Smooth muscle cell (in vitro differentiated cells): ENCODE measurements around the gene CEACAM5. TPM values are rescaled to one million over a fixed set of nuclear protein-coding genes. Genes with fewer than 3 reads are reported as not detected.

ENCODE experiments used
- DNase-seq: peaks from one replicate; lab custom pipeline; 2025; ENCODE audit not compliant: unreplicated experiment; lab: John Stamatoyannopoulos, UW
- H2AFZ ChIP-seq: fragments of 200-600 bp; sonication (generic); 2 replicates; pipeline ENCODE4 v1.6.0; 2016; ENCODE audit warnings: antibody characterized with exemption, low read depth, mild to moderate bottlenecking
- H3F3A ChIP-seq: fragments of 200-600 bp; sonication (generic); 2 replicates; pipeline ENCODE4 v1.6.0; 2017; ENCODE audit warnings: antibody characterized with exemption, low read depth
- H3K27ac ChIP-seq: fragments of 200-600 bp; sonication (generic); 2 replicates; pipeline ENCODE4 v1.5.1; 2016; ENCODE audit warnings: low read depth, mild to moderate bottlenecking
- H3K27me3 ChIP-seq: fragments of 200-600 bp; sonication (generic); 2 replicates; pipeline ENCODE4 v1.6.1; 2016; ENCODE audit warnings: low read depth, mild to moderate bottlenecking
- H3K36me3 ChIP-seq: fragments of 200-600 bp; sonication (generic); 2 replicates; pipeline ENCODE4 v1.5.1; 2016; ENCODE audit warnings: low read depth
- H3K4me1 ChIP-seq: fragments of 200-600 bp; sonication (generic); 2 replicates; pipeline ENCODE4 v1.5.1; 2016; ENCODE audit warnings: low read depth
- H3K4me2 ChIP-seq: fragments of 200-600 bp; sonication (generic); 2 replicates; pipeline ENCODE4 v1.6.0; 2016; ENCODE audit warnings: mild to moderate bottlenecking
- H3K4me3 ChIP-seq: fragments of 200-600 bp; sonication (generic); 2 replicates; pipeline ENCODE4 v1.5.1; 2016; ENCODE audit warnings: mild to moderate bottlenecking
- H3K79me2 ChIP-seq: fragments of 200-600 bp; sonication (generic); 2 replicates; pipeline ENCODE4 v1.6.0; 2016; ENCODE audit warnings: low read depth, mild to moderate bottlenecking
- H3K9ac ChIP-seq: fragments of 200-600 bp; sonication (generic); 2 replicates; pipeline ENCODE4 v1.6.0; 2016; ENCODE audit warnings: low read depth
- H3K9me3 ChIP-seq: fragments of 200-600 bp; sonication (generic); replicated peaks from 2 replicates; pipeline ENCODE4 v1.5.1; 2016; ENCODE audit warnings: low read depth
- H4K20me1 ChIP-seq: fragments of 200-600 bp; sonication (generic); 2 replicates; pipeline ENCODE4 v1.6.0; 2016; ENCODE audit warnings: low read depth
- CTCF ChIP-seq: fragments of 200-600 bp; sonication (generic); IDR thresholded peaks from 2 replicates; pipeline ENCODE4 v1.5.1; 2017; ENCODE audit warnings: borderline replicate concordance, mild to moderate bottlenecking, antibody characterized with exemption; ENCODE audit not compliant: insufficient read depth, poor library complexity, severe bottlenecking
- WGBS: methylation state at CpG from one replicate; pipeline ENCODE4 v1.1.7; 2016; ENCODE audit warnings: low lambda C conversion rate; 5-methylcytosine and 5-hydroxymethylcytosine counted together
- polyA plus RNA-seq: library from polyadenylated mRNA; unstranded; fragments of >200 nt; fragmentation: Nextera tagmentation; extraction: Ambion mirVana; gene quantifications from 2 replicates; pipeline ENCODE4 v1.2.1, GENCODE V29; 2016
- total RNA-seq: library from RNA; depleted of rRNA; stranded (reverse); fragments of >200 nt; gene quantifications from 2 replicates; pipeline ENCODE4 v1.2.3, GENCODE V29; 2014

CEACAM5 gene
- total and polyA plus RNA-seq, 2 experiments from 2014 or later: not detected

- Histone ChIP-seq H3K36me3 (no peaks in the 10 kb centered on the region), H3K27me3 (no peaks in the 10 kb centered on the region), H3K4me2 (no peak overlapping the region), H4K20me1 (no peaks in the 10 kb centered on the region), H3K79me2 (no peaks in the 10 kb centered on the region), H2AFZ (no peak overlapping the region), H3K4me3 (no peak overlapping the region), H3F3A (no peaks in the 10 kb centered on the region), H3K27ac (no peak overlapping the region), H3K9ac (no peak overlapping the region), H3K9me3 (no peaks in the 10 kb centered on the region), H3K4me1 (no peaks in the 10 kb centered on the region)
- no peak for DNase-seq
- no peak for TF ChIP-seq CTCF
- WGBS: 67% methylated on average over 10 of the region's 10 CpGs
Measured at GRCh38 chr19:41701401-41702075, 6.9 kb upstream of the CEACAM5 start.

- Histone ChIP-seq H3K9ac (no peak overlapping the region), H3K79me2 (no peaks in the 10 kb centered on the region), H3F3A (no peaks in the 10 kb centered on the region), H3K4me2 (no peak overlapping the region), H3K4me3 (no peak overlapping the region), H3K27me3 (no peaks in the 10 kb centered on the region), H2AFZ (no peak overlapping the region), H3K27ac (no peak overlapping the region), H3K9me3 (no peaks in the 10 kb centered on the region), H3K4me1 (no peaks in the 10 kb centered on the region), H4K20me1 (no peaks in the 10 kb centered on the region), H3K36me3 (no peaks in the 10 kb centered on the region)
- no peak for DNase-seq
- no peak for TF ChIP-seq CTCF
- WGBS: 36% methylated on average over 3 of the region's 3 CpGs
Measured at GRCh38 chr19:41702171-41702651, 6.2 kb upstream of the CEACAM5 start.

GRCh38 chr19:41703602-41704293 lies 4.7 kb upstream of the CEACAM5 start:
- Histone ChIP-seq H3K9ac (no peak overlapping the region), H3K4me3 (no peak overlapping the region), H3K9me3 (no peaks in the 10 kb centered on the region), H3K27me3 (no peaks in the 10 kb centered on the region), H4K20me1 (no peaks in the 10 kb centered on the region), H3K79me2 (no peaks in the 10 kb centered on the region), H3K27ac (no peak overlapping the region), H3K4me2 (no peak overlapping the region), H3K36me3 (no peaks in the 10 kb centered on the region), H3K4me1 (no peaks in the 10 kb centered on the region), H2AFZ (no peak overlapping the region), H3F3A (no peaks in the 10 kb centered on the region)
- DNase-seq: no peak
- TF ChIP-seq CTCF: no peak
- WGBS: 68% methylated on average over 8 of the region's 8 CpGs
